Endothelial cell of umbilical vein (primary cell): ENCODE results near the gene PACSIN2.

Experiments used
- CTCF ChIP-seq, 2 donors: IDR thresholded peaks; 1 replicate in 1 of 2; 2 replicates in 1 of 2; pipeline ENCODE4 v1.5.1; 2011; ENCODE audit warnings: low read length in 2 of 2, mild to moderate bottlenecking in 2 of 2, moderate library complexity in 2 of 2, control low read depth in 1 of 2, inconsistent platforms in 1 of 2, low read depth in 1 of 2; ENCODE audit not compliant: insufficient read depth in 1 of 2; ENCODE audit errors: extremely low read depth in 1 of 2
- EZH2 ChIP-seq: IDR thresholded peaks from 2 replicates; pipeline ENCODE4 v1.6.1; 2012; ENCODE audit warnings: borderline replicate concordance, low read depth, mild to moderate bottlenecking, moderate library complexity, low read length, inconsistent platforms; ENCODE audit not compliant: severe bottlenecking
- FOS ChIP-seq: IDR thresholded peaks from 2 replicates; pipeline ENCODE4 v1.6.1; 2011; ENCODE audit warnings: mild to moderate bottlenecking, low read length, moderate library complexity, borderline replicate concordance; ENCODE audit not compliant: insufficient read depth
- MYC ChIP-seq: IDR thresholded peaks from one replicate; pipeline ENCODE4 v1.6.1; 2011; ENCODE audit warnings: mild to moderate bottlenecking, low read depth, low read length
- POLR2A ChIP-seq: IDR thresholded peaks from 2 replicates; pipeline ENCODE4 v1.6.1; 2012; ENCODE audit warnings: low read depth, mild to moderate bottlenecking, control low read depth, low read length
- POLR2AphosphoS5 ChIP-seq: IDR thresholded peaks from 2 replicates; pipeline ENCODE4 v1.6.1; 2012; ENCODE audit warnings: low read depth, mild to moderate bottlenecking, control low read depth, low read length, moderate library complexity; ENCODE audit not compliant: insufficient read depth
- TF ChIP-seq, protein P1 (sequence below): IDR thresholded peaks from 2 replicates; pipeline ENCODE4 v1.6.1; 2011; ENCODE audit not compliant: insufficient read depth, insufficient read length

GRCh38 chr22:42907404-42908373 lies 107.3 kb downstream of the PACSIN2 start:
- TF ChIP-seq POLR2A (no peak), CTCF (IDR thresholded peaks at IDR 0.05; ENCODE audit: extremely low read depth in 1 of 2, insufficient read depth in 1 of 2, low read depth in 1 of 2, low read length in 2 of 2) (no peak), EZH2 (no peak), POLR2AphosphoS5 (no peak), FOS (no peak), MYC (no peak)
- TF ChIP-seq, protein P1, sequence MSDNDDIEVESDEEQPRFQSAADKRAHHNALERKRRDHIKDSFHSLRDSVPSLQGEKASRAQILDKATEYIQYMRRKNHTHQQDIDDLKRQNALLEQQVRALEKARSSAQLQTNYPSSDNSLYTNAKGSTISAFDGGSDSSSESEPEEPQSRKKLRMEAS = no peak
